H9 (cell line): ENCODE data around the gene CHM. TPM values are rescaled to one million over a fixed set of nuclear protein-coding genes. Genes with fewer than 3 reads are reported as not detected.
A peak's percentile ranks its signal among the peaks of the same experiment; 100 is the strongest.

ENCODE experiments used
- DNase-seq: peaks from one replicate; pipeline ENCODE4 v3.0.0-alpha.2; 2017
- H2AFZ ChIP-seq: one replicate; pipeline ENCODE4 v1.6.1; 2013; ENCODE audit warnings: mild to moderate bottlenecking, low read length, control low read depth, moderate library complexity
- H2AK5ac ChIP-seq: 2 replicates; pipeline ENCODE4 v1.6.1; 2013; ENCODE audit warnings: low read length, control low read depth, mixed read lengths; ENCODE audit not compliant: insufficient read length
- H2BK120ac ChIP-seq: one replicate; pipeline ENCODE4 v1.6.1; 2013; ENCODE audit warnings: low read depth, mild to moderate bottlenecking, low read length, control low read depth, inconsistent platforms; ENCODE audit not compliant: poor library complexity, severe bottlenecking
- H2BK12ac ChIP-seq: 2 replicates; pipeline ENCODE4 v1.6.1; 2013; ENCODE audit warnings: low read length, control low read depth, mixed read lengths, low read depth; ENCODE audit not compliant: insufficient read length
- H2BK15ac ChIP-seq: 2 replicates; pipeline ENCODE4 v1.6.1; 2013; ENCODE audit warnings: low read depth, low read length, control low read depth
- H2BK20ac ChIP-seq: one replicate; pipeline ENCODE4 v1.6.1; 2013; ENCODE audit warnings: low read depth, mild to moderate bottlenecking, low read length, control low read depth, inconsistent platforms; ENCODE audit not compliant: poor library complexity, severe bottlenecking
- H2BK5ac ChIP-seq: 2 replicates; pipeline ENCODE4 v1.6.1; 2013; ENCODE audit warnings: low read length, control low read depth, mixed read lengths; ENCODE audit not compliant: insufficient read length
- H3K14ac ChIP-seq: 2 replicates; pipeline ENCODE4 v1.6.1; 2013; ENCODE audit warnings: low read length, control low read depth; ENCODE audit not compliant: insufficient read depth
- H3K18ac ChIP-seq: 2 replicates; pipeline ENCODE4 v1.6.1; 2013; ENCODE audit warnings: low read depth, mild to moderate bottlenecking, mixed read lengths, low read length, control low read depth; ENCODE audit not compliant: insufficient read length
- H3K23ac ChIP-seq: 2 replicates; pipeline ENCODE4 v1.6.1; 2013; ENCODE audit warnings: low read length, control low read depth, mixed read lengths, low read depth; ENCODE audit not compliant: insufficient read length
- H3K23me2 ChIP-seq: 2 replicates; pipeline ENCODE4 v1.6.1; 2013; ENCODE audit warnings: low read depth, mild to moderate bottlenecking, mixed read lengths, low read length, control low read depth; ENCODE audit not compliant: insufficient read length, poor library complexity, severe bottlenecking
- H3K27ac ChIP-seq: 2 replicates; pipeline ENCODE4 v1.5.1; 2013; ENCODE audit warnings: low read length, control low read depth, mixed read lengths, low read depth; ENCODE audit not compliant: insufficient read length
- H3K27me3 ChIP-seq: 2 replicates; pipeline ENCODE4 v1.6.1; 2013; ENCODE audit warnings: low read length, control low read depth, inconsistent platforms; ENCODE audit not compliant: insufficient read depth
- H3K4ac ChIP-seq: 2 replicates; pipeline ENCODE4 v1.6.1; 2013; ENCODE audit warnings: low read depth, mild to moderate bottlenecking, control low read depth, inconsistent platforms, low read length, moderate library complexity
- H3K4me1 ChIP-seq: 2 replicates; pipeline ENCODE4 v1.6.1; 2013; ENCODE audit warnings: low read length, control low read depth, inconsistent platforms; ENCODE audit not compliant: insufficient read depth
- H3K4me2 ChIP-seq: 2 replicates; pipeline ENCODE4 v1.6.1; 2013; ENCODE audit warnings: low read length, control low read depth, mixed read lengths; ENCODE audit not compliant: insufficient read length, insufficient read depth
- H3K56ac ChIP-seq: 2 replicates; pipeline ENCODE4 v1.6.1; 2013; ENCODE audit warnings: low read depth, mild to moderate bottlenecking, mixed read lengths, low read length, control low read depth; ENCODE audit not compliant: insufficient read length
- H3K79me1 ChIP-seq: 2 replicates; pipeline ENCODE4 v1.6.1; 2013; ENCODE audit warnings: low read depth, mild to moderate bottlenecking, moderate library complexity, low read length, control low read depth, inconsistent platforms; ENCODE audit not compliant: insufficient read depth, poor library complexity, severe bottlenecking
- H3K79me2 ChIP-seq: 2 replicates; pipeline ENCODE4 v1.6.1; 2013; ENCODE audit warnings: low read length, control low read depth, inconsistent platforms; ENCODE audit not compliant: insufficient read depth
- H3K9ac ChIP-seq: 2 replicates; pipeline ENCODE4 v1.6.1; 2013; ENCODE audit warnings: low read length, control low read depth, mixed read lengths; ENCODE audit not compliant: insufficient read length; ENCODE audit errors: extremely low read depth
- H3K9me3 ChIP-seq: one replicate; pipeline ENCODE4 v1.6.1; 2013; ENCODE audit warnings: low read depth, low read length, inconsistent platforms; ENCODE audit not compliant: control insufficient read depth
- H3T11ph ChIP-seq: one replicate; pipeline ENCODE4 v1.6.1; 2013; ENCODE audit warnings: mild to moderate bottlenecking, low read length, control low read depth, inconsistent platforms
- H4K20me1 ChIP-seq: one replicate; pipeline ENCODE4 v1.6.1; 2013; ENCODE audit not compliant: control insufficient read depth, insufficient read length, insufficient read depth
- H4K5ac ChIP-seq: 2 replicates; pipeline ENCODE4 v1.6.1; 2013; ENCODE audit warnings: low read depth, mild to moderate bottlenecking, mixed read lengths, low read length, control low read depth; ENCODE audit not compliant: insufficient read length
- H4K8ac ChIP-seq: replicated peaks from 2 replicates; pipeline ENCODE4 v1.6.1; 2013; ENCODE audit warnings: low read length, control low read depth, mixed read lengths, low read depth; ENCODE audit not compliant: insufficient read length
- H4K91ac ChIP-seq: 2 replicates; pipeline ENCODE4 v1.6.1; 2013; ENCODE audit warnings: low read depth, mild to moderate bottlenecking, moderate library complexity, mixed read lengths, low read length, control low read depth; ENCODE audit not compliant: insufficient read length
- H3K27ac Mint-ChIP-seq, 3 experiments: 2 replicates in 2 of 3; 3 replicates in 1 of 3; pipeline ENCODE4 v1.8.0; 2020 to 2021; ENCODE audit warnings: mixed read lengths in 3 of 3, mild to moderate bottlenecking in 1 of 3, moderate library complexity in 1 of 3
- H3K27me3 Mint-ChIP-seq: 2 replicates; pipeline ENCODE4 v1.8.0; 2021; ENCODE audit warnings: low read depth, mild to moderate bottlenecking, moderate library complexity, mixed read lengths
- H3K36me3 Mint-ChIP-seq, 3 experiments: 2 replicates in 2 of 3; 3 replicates in 1 of 3; pipeline ENCODE4 v1.8.0; 2020 to 2021; ENCODE audit warnings: low read depth in 3 of 3, mixed read lengths in 3 of 3; ENCODE audit not compliant: insufficient read depth in 1 of 3
- H3K4me1 Mint-ChIP-seq, 2 experiments: 2 replicates each; pipeline ENCODE4 v1.8.0; 2020; ENCODE audit warnings: mixed read lengths in 2 of 2
- H3K4me3 Mint-ChIP-seq, 2 experiments: 2 replicates in 1 of 2; 3 replicates in 1 of 2; pipeline ENCODE4 v1.8.0; 2020 to 2021; ENCODE audit warnings: mild to moderate bottlenecking in 2 of 2, mixed read lengths in 2 of 2, moderate library complexity in 1 of 2
- H3K9me3 Mint-ChIP-seq, 2 experiments: 2 replicates in 1 of 2; 3 replicates in 1 of 2; pipeline ENCODE4 v1.8.0; 2020; ENCODE audit warnings: mild to moderate bottlenecking in 2 of 2, mixed read lengths in 2 of 2, moderate library complexity in 1 of 2
- CTCF ChIP-seq: fragments of 200-600 bp; sonication (generic); conservative IDR thresholded peaks from 3 replicates; pipeline ENCODE4 v1.8.0; 2021; ENCODE audit warnings: antibody characterized with exemption, mild to moderate bottlenecking
- WGBS: extraction: QIAGEN DNeasy Blood & Tissue Kit; methylation state at CpG from one replicate; pipeline ENCODE4 v1.1.7; 2013; ENCODE audit warnings: missing lambda C conversion rate, low lambda C conversion rate, mixed read lengths; ENCODE audit not compliant: insufficient read length; ENCODE audit errors: extremely low coverage; 5-methylcytosine and 5-hydroxymethylcytosine counted together
- total RNA-seq: library from RNA; stranded (reverse); gene quantifications from 2 replicates; pipeline ENCODE4 v1.2.1, GENCODE V29; 2021

Gene CHM
- total RNA-seq, 1 experiment from 2014 or later: 28.4 TPM

- H3K4me2 ChIP-seq: no peak overlapping the region
- Mint-ChIP-seq H3K27ac (no peak overlapping the region), H3K27me3 (no peaks in the 10 kb centered on the region), H3K9me3 (peaks cover 14 to 37% of the 10 kb centered on the region in 2 experiments; a peak in 4 of 5 replicates), H3K4me1 (no peaks in the 10 kb centered on the region), H3K4me3 (no peak overlapping the region), H3K36me3 (no peaks in the 10 kb centered on the region)
- no peaks in the 10 kb centered on the region for H3K27me3 ChIP-seq
- no peak overlapping the region for H4K5ac ChIP-seq
- H3K23me2 ChIP-seq: no peaks in the 10 kb centered on the region
- H3K9me3 ChIP-seq: no peaks in the 10 kb centered on the region
- no peak overlapping the region for H3K18ac ChIP-seq
- H3K23ac ChIP-seq: no peak overlapping the region
- H2BK20ac ChIP-seq: no peak overlapping the region
- no peak overlapping the region for H3K9ac ChIP-seq
- H4K20me1 ChIP-seq: no peaks in the 10 kb centered on the region
- H3K14ac ChIP-seq: no peak overlapping the region
- H3K4ac ChIP-seq: no peak overlapping the region
- H4K8ac ChIP-seq: no peak overlapping the region
- H2BK120ac ChIP-seq: no peak overlapping the region
- H2BK5ac ChIP-seq: no peak overlapping the region
- TF ChIP-seq CTCF: peak; percentile 78
- H3K79me2 ChIP-seq: no peaks in the 10 kb centered on the region
- no CpG with 5 or more reads among the region's 3 CpGs for WGBS
- H2BK15ac ChIP-seq: no peak overlapping the region
- H3T11ph ChIP-seq: no peak overlapping the region
- no peak overlapping the region for H4K91ac ChIP-seq
- no peak overlapping the region for H3K27ac ChIP-seq
- no peak overlapping the region for H2AK5ac ChIP-seq
- DNase-seq: peak; percentile 41
- no peaks in the 10 kb centered on the region for H3K79me1 ChIP-seq
- H2AFZ ChIP-seq: no peak overlapping the region
- no peaks in the 10 kb centered on the region for H3K4me1 ChIP-seq
- no peak overlapping the region for H2BK12ac ChIP-seq
- no peak overlapping the region for H3K56ac ChIP-seq
Measured at GRCh38 chrX:85851418-85851817, 195.9 kb downstream of the CHM start.
